Sigmoid colon (tissue), 4 donors: ENCODE data around the gene OLFML1.

ENCODE experiments used
- EP300 ChIP-seq, 4 donors: sonication (generic); formaldehyde crosslinking; IDR thresholded peaks; one replicate each; pipeline ENCODE4 v1.6.1; 2017; ENCODE audit warnings: antibody characterized with exemption in 4 of 4
- POLR2A ChIP-seq, 2 donors: fragments of 450-650 bp; IDR thresholded peaks; one replicate each; pipeline ENCODE4 v1.6.1; 2016; ENCODE audit warnings: antibody characterized with exemption in 2 of 2, mild to moderate bottlenecking in 2 of 2, moderate library complexity in 2 of 2
- POLR2AphosphoS5 ChIP-seq, 4 donors: sonication (generic); formaldehyde crosslinking; IDR thresholded peaks; one replicate each; pipeline ENCODE4 v1.6.1; 2017; ENCODE audit warnings: antibody characterized with exemption in 4 of 4
- TF ChIP-seq, protein P1 (sequence below), 4 experiments: fragments of 450-650 bp in 3 of 4; fragments of 200-600 bp in 1 of 4; IDR thresholded peaks; one replicate each; pipeline ENCODE4 v1.5.1; 2016 to 2019; ENCODE audit warnings: antibody characterized with exemption in 4 of 4, mild to moderate bottlenecking in 3 of 4, moderate library complexity in 2 of 4

GRCh38 chr11:7486781-7487140 lies 1.5 kb downstream of the OLFML1 start:
- TF ChIP-seq, protein P1, sequence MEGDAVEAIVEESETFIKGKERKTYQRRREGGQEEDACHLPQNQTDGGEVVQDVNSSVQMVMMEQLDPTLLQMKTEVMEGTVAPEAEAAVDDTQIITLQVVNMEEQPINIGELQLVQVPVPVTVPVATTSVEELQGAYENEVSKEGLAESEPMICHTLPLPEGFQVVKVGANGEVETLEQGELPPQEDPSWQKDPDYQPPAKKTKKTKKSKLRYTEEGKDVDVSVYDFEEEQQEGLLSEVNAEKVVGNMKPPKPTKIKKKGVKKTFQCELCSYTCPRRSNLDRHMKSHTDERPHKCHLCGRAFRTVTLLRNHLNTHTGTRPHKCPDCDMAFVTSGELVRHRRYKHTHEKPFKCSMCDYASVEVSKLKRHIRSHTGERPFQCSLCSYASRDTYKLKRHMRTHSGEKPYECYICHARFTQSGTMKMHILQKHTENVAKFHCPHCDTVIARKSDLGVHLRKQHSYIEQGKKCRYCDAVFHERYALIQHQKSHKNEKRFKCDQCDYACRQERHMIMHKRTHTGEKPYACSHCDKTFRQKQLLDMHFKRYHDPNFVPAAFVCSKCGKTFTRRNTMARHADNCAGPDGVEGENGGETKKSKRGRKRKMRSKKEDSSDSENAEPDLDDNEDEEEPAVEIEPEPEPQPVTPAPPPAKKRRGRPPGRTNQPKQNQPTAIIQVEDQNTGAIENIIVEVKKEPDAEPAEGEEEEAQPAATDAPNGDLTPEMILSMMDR (IDR thresholded peaks at IDR 0.05), result no peak
- TF ChIP-seq POLR2A (IDR thresholded peaks at IDR 0.05), result no peak
- no peak for TF ChIP-seq POLR2AphosphoS5 (IDR thresholded peaks at IDR 0.05)
- no peak for TF ChIP-seq EP300 (IDR thresholded peaks at IDR 0.05)
